A375 (cell line): ENCODE results near the gene CENPT. TPM values are rescaled to one million over a fixed set of nuclear protein-coding genes. Genes with fewer than 3 reads are reported as not detected.

Experiments
- small RNA-seq: library from RNA; depleted of rRNA; stranded (forward); fragments of <200 nt; gene quantifications from one replicate; pipeline ENCODE3, GENCODE V24; 2014
- total RNA-seq: library from RNA; depleted of rRNA; stranded (reverse); fragments of >200 nt; shearing (Covaris generic); gene quantifications from 2 replicates; pipeline ENCODE4 v1.2.3, GENCODE V29; 2014; rRNA removed

Gene CENPT
- 29.7 and 30.7 TPM in 2 replicates for total RNA-seq

GRCh38 chr16:67847064-67847861 lies at the start of gene CENPT:
Gene CENPT (minus strand): TSS chr16:67847693. CDS start chr16:67833859, 13,834 bp downstream.

GRCh38 chr16:67892899-67893742 lies 45.6 kb upstream of the CENPT start, which contains the start of gene PSKH1:
Gene PSKH1 (plus strand): TSS chr16:67893254. CDS start chr16:67908750, 15,496 bp downstream.

GRCh38 chr16:67884684-67885083 lies 37.2 kb upstream of the CENPT start, which contains the start of gene NRN1L:
Gene NRN1L (plus strand): TSS chr16:67884885. CDS start chr16:67884904, 19 bp downstream.

GRCh38 chr16:67872631-67873434 lies 25.3 kb upstream of the CENPT start, which contains the start of gene EDC4:
Gene EDC4 (plus strand): TSS chr16:67873052. CDS start chr16:67873262, 210 bp downstream.

GRCh38 chr16:67846320-67847063 lies 1.0 kb downstream of the CENPT start, which contains the start of gene NUTF2:
Gene NUTF2 (plus strand): TSS chr16:67846933. CDS start chr16:67865131, 18,198 bp downstream.

GRCh38 chr16:67841816-67842508 lies 5.5 kb downstream of the CENPT start, which contains the start of gene THAP11:
Gene THAP11 (plus strand): TSS chr16:67842320. CDS start chr16:67842555, 235 bp downstream.

GRCh38 chr16:67806428-67807147 lies 40.9 kb downstream of the CENPT start, which contains the start of the genes RANBP10 and TSNAXIP1:
Gene RANBP10 (minus strand): TSS chr16:67806560. CDS start chr16:67806536, 24 bp downstream.
Gene TSNAXIP1 (plus strand): TSS chr16:67806889. CDS start chr16:67807150, 261 bp downstream.

Small RNAs within 50 kb of the gene (small RNA-seq; reads per million reads assigned to genes)
- gene AC040162.2 (not detected), gene NRN1L (not detected)

Other genes starting within 250 kb of the CENPT start
- gene CARMIL2, start 202.5 kb downstream of the CENPT start, total RNA-seq, result 1.9 and 2.2 TPM in 2 replicates
- 49.5 and 50.1 TPM in 2 replicates for gene ACD, start 187.4 kb downstream of the CENPT start, total RNA-seq
- gene PARD6A, start 186.7 kb downstream of the CENPT start, total RNA-seq, result 4.2 and 4.9 TPM in 2 replicates
- 58.8 and 71.0 TPM in 2 replicates for gene ENKD1, start 180.9 kb downstream of the CENPT start, total RNA-seq
- 9.2 and 11.4 TPM in 2 replicates for gene C16orf86, start 180.9 kb downstream of the CENPT start, total RNA-seq
- gene GFOD2, start 128.4 kb downstream of the CENPT start, total RNA-seq, result 19.6 and 19.7 TPM in 2 replicates
- 5.4 and 5.5 TPM in 2 replicates for gene RANBP10, start 41.1 kb downstream of the CENPT start, total RNA-seq
- gene TSNAXIP1, start 40.8 kb downstream of the CENPT start, total RNA-seq, result 0.66 and 1.6 TPM in 2 replicates
- gene THAP11, start 5.4 kb downstream of the CENPT start, total RNA-seq, result 36.9 and 37.4 TPM in 2 replicates
- gene NUTF2, start 760 bp downstream of the CENPT start, total RNA-seq, result 174 TPM in 2 replicates
- gene EDC4, start 25.4 kb upstream of the CENPT start, total RNA-seq, result 82.4 and 94.4 TPM in 2 replicates
- gene NRN1L, start 37.2 kb upstream of the CENPT start, total RNA-seq, result 0.30 TPM in 1 of 2 replicates, not detected in the other
- gene PSKH1, start 45.6 kb upstream of the CENPT start, total RNA-seq, result 6.7 and 11.1 TPM in 2 replicates
- gene CTRL, start 84.2 kb upstream of the CENPT start, total RNA-seq, result 1.6 and 4.0 TPM in 2 replicates
- 69.2 and 69.3 TPM in 2 replicates for gene PSMB10, start 89.2 kb upstream of the CENPT start, total RNA-seq
- gene LCAT, start 96.4 kb upstream of the CENPT start, total RNA-seq, result 3.4 and 4.7 TPM in 2 replicates
- gene SLC12A4, start 120.9 kb upstream of the CENPT start, total RNA-seq, result 32.8 and 41.3 TPM in 2 replicates
- not detected in 2 replicates for gene DPEP3, start 132.8 kb upstream of the CENPT start, total RNA-seq
- not detected in 2 replicates for gene DPEP2, start 151.8 kb upstream of the CENPT start, total RNA-seq
- gene DPEP2NB, start 168.2 kb upstream of the CENPT start, total RNA-seq, result not detected in 2 replicates
- 28.6 and 31.1 TPM in 2 replicates for gene DDX28, start 175.5 kb upstream of the CENPT start, total RNA-seq
- gene DUS2, start 175.6 kb upstream of the CENPT start, total RNA-seq, result 19.3 and 25.8 TPM in 2 replicates
- 19.3 and 21.5 TPM in 2 replicates for gene NFATC3, start 237.7 kb upstream of the CENPT start, total RNA-seq